Testis (tissue), 2 donors: Measurements from ENCODE around the gene AUTS2.

Source experiments
- CTCF ChIP-seq, 3 experiments: fragments of 450-650 bp in 2 of 3; fragments of 200-600 bp in 1 of 3; sonication (generic) in 1 of 3; IDR thresholded peaks; one replicate each; pipeline ENCODE4 v1.5.1; 2016 to 2019; ENCODE audit warnings: antibody characterized with exemption in 3 of 3, mild to moderate bottlenecking in 2 of 3, moderate library complexity in 1 of 3
- POLR2A ChIP-seq: fragments of 450-650 bp; IDR thresholded peaks from one replicate; pipeline ENCODE4 v1.6.1; 2017; ENCODE audit warnings: antibody characterized with exemption, mild to moderate bottlenecking, moderate library complexity

DNA sequence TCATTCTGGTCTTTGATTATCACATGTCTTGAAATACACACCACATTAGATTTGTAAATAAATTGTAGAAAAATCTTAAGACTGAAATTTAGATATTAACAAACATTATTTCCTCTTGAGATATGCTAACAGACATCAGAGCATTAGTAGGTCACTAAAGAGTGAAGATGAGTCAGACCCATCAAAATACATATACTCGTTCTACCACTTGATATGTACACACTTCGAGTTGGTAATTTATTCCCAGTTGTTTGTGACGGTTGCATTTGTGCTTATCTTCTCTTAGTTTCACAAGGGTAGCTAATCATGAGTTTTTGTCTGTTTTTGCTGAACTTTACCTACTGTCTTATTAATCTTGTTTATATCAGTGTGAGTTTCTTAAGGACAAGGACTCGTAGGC lies 383.4 kb downstream of the AUTS2 start:
- TF ChIP-seq CTCF (IDR thresholded peaks at IDR 0.05), result no peak
- TF ChIP-seq POLR2A, result no peak
